Measurements from ENCODE around the gene FHIT.
"Not testable (repeated sequence)": the region's sequence is repeated elsewhere in the genome, so short reads cannot be mapped to it uniquely, and the experiment has no call there.

Gene FHIT

DNA sequence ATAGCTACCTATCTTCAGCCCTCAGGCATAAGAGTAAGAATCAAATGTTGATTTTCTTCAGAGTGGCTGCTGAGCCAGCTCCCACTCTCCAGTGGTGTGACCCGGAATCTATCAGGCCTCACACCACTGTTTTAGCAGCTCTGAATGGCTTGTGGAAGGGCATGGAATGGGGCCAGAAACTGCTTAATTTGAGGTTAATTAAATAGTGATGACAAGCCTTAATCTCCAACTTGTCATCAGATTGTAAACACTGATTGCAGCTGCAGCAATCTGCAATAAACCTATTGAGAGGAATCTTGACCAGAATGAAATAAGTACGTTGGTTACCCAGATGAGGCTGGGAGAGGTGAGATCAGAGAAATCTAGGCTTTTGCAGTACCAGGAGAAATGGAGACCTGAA lies 317.4 kb downstream of the FHIT start:
- FAIRE-seq (no peak), DNase-seq (ENCODE audit: low spot score) (no peak)

DNA sequence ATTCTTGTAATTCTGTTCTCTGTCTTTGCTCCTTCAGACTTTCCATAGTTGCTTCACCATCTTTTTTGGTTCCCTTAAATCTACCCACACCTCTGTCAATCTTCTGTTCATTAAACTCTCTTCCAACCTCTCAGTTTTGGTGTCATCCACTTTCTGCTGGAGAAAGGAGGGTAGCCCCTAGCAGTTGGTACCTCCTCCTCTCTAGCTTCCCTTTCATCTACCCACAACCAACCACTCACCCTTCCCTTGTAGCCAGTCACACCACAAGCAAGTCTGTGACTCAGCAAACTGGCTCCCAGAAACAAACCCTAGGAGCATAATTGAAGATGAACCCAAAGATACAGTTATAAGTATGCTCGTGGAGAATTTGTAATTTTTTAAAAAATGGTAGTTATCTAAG lies 318.6 kb downstream of the FHIT start:
- FAIRE-seq (no peak), DNase-seq (ENCODE audit: low spot score) (peak; percentile 20)

DNA sequence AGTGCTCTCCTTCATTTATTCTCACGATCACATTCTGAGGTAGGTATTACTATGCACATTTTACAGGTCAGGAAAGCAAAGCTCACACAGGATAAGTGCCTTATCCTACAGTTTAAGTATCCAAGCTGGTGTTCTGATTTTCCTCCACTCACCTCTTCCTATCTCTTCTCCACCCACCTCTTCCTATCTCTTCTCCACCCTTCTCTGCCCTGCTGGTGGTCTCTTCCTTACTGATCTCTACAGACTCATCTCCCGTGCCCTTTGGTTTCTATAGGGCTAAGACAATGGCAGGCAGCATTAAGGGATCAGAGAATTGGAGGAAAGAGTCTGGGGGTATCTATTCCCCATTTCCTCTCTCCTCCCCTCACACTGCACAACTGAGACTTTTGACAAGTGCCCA lies 319.1 kb downstream of the FHIT start:
- no peak for DNase-seq (ENCODE audit: low spot score)
- FAIRE-seq: no peak

DNA sequence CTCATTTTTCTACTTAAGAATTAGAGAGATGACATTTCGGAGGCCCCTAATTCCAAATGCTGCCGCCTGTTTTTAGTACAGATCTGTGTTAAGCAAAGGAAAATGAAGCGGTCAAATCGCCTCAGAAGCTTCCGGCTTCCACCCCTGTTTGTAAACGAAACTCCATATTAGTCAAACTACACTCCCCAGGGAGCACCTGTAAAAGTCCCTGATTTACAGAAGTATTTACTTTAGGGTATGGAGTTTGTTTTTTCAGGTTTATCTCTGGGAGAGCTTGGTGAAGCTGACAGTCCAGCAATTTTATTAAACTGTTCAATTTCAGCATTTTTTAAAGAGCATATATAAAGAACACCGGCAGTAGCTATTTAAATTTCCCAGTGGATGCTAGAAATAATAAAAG lies 319.8 kb downstream of the FHIT start:
- FAIRE-seq (no peak), DNase-seq (ENCODE audit: low spot score) (no peak)

DNA sequence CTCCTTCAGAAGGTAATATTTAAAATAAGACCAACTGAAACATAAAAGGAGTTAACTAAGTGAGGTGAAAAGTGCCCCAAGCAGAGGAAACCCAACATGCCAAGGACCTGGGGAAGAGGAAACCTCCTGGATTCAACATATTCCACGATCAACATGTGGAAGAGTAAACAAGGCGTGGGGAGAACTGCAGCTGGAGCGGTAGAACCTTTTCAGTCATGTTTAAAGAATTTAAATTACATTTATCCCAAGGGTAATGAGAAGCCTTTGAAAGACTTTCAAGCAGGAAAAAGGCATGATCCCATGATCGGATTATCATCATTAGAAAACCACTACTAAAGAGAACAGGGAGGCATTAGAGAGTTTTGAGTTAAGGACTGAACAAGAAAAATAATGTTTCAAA lies 330.7 kb downstream of the FHIT start:
- DNase-seq (ENCODE audit: low spot score): no peak
- FAIRE-seq: no peak

DNA sequence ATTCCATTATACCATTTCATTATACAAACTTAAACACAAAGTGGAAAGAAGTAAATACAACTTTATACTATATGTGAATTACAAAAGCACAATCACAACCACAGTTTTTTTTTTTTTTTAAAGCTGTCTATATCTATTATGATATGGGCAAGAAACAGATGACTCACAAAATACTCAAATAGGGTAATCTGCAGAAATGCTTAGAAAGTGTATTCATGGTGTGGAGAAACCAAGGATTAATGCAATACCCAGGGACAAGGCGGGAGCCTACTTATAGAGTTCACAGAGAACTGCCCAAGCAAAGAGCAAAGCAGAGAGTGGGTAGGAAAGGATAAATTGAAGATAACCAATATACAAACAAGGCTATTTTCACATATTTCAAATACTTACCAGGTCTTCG lies 332.0 kb downstream of the FHIT start:
- DNase-seq (ENCODE audit: low spot score) (no peak), FAIRE-seq (no peak)

DNA sequence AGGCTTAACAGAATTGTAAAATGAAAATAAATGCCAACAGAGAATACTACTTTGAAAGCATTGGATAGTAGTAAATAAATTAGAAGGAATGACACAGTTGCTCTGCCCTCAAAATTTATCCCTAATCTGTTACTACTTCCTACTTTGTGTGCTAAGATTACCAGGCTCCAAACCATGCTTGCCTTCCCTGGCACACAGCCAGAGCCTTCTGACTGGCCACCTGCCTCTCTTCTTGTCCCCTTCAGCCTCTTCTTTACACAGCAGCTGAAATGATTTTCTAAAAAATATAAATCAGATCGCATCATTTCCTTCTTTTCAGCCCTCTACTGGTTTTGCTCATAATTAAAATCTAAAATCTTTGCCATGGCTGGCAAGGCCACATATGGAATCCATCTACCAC lies 334.1 kb downstream of the FHIT start:
- DNase-seq (ENCODE audit: low spot score): no peak

DNA sequence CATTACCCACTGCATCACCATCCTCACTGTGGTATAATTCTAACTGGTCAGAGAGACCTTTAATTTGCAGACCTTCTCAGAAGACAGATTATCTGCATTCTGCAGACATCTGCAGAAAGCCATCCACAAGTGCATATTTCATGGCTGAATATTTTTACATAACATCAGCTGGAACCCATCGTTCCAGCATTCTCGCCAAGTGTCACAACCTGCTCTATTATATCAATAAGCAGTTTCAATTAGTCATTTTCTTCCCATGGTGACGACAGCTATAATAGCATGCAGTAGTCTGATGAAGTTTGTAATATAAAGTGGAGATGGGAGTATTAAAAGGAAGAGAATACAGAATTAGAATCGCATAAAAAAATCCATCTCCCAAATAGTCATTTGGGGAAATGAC lies 334.7 kb downstream of the FHIT start:
- FAIRE-seq: no peak

More for the DNA sequence above, 334.1 kb downstream of the FHIT start:
- no peak for FAIRE-seq

DNA sequence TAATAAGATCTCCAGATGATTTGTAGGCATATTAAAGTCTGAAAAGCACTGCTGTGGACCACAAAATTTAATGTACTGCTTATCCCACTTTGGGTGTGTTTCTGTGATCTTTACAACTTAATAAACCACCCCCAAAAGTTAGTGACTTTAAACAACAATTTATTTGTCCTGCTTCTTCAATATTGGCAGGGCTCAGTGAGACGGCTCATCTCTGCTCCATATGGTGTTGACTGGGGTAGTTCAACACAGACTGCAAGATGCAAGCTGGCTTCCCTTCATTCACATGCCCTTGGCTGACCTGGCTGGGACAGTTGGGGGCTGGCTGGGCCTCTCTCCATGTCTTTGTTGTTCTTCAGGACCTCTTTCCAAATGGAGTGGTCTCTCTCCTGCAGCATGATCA lies 337.8 kb downstream of the FHIT start:
- no peak for DNase-seq (ENCODE audit: low spot score)
- no peak for FAIRE-seq

More for the DNA sequence above, 334.7 kb downstream of the FHIT start:
- no peak for DNase-seq (ENCODE audit: low spot score)

DNA sequence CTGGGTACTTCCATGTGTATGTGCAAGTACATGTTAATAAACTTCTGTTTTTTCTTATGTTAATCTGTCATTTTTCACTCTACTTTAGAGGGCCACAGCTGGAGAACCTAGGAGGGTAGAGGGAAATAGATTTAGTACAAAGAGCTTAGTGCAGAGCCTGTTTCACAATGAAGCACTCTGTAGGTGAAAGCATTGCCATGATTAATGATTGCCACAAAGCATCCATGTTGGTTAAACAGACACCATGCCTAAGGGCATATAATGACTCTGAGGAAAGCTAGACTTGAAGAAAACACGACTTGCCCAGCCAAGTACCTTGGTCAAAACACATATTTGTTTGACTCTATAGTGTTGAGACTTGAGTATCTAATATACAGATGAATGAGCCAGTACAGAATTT lies 338.4 kb downstream of the FHIT start:
- no peak for FAIRE-seq
- DNase-seq (ENCODE audit: low spot score): no peak

DNA sequence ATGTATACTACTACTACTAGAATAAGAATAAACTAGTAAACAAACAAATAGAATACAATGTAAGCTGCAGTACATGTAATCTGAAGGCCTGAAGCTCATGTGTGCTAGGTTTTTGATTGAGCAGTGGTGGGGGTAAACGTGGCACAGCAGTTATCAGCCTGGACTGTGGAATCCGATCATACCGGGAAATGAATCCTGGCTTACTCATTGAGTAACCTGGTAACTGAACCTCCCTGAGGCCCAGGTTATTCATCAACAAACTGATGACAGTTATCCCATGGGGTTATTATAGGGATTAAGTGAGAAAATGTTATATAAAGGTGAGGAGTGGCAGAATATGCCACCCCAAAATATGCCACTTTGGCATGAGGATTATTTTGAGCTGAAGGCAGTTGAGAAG lies 339.1 kb downstream of the FHIT start:
- peak; percentile 65 for FAIRE-seq
- DNase-seq (ENCODE audit: low spot score): peak; percentile 42

DNA sequence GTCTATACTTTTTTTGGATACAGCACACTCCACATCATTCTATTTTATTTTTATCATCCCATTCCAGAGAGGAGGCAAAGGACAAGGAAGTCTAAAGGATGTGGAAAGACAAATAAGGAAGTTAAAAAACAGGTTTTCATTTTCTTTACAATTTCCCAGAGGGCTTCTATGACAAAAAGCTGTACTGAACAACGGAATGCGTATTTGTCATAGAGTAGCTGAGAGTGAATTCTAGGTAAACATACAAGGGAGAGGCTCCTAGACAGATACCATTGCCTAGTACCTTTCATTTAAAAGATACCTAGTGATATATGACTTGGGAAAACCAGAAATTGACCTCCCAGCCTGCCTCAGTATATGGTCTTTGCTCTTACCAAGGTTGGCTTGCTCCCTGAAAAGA lies 341.7 kb downstream of the FHIT start:
- DNase-seq (ENCODE audit: low spot score) (no peak), FAIRE-seq (no peak)

DNA sequence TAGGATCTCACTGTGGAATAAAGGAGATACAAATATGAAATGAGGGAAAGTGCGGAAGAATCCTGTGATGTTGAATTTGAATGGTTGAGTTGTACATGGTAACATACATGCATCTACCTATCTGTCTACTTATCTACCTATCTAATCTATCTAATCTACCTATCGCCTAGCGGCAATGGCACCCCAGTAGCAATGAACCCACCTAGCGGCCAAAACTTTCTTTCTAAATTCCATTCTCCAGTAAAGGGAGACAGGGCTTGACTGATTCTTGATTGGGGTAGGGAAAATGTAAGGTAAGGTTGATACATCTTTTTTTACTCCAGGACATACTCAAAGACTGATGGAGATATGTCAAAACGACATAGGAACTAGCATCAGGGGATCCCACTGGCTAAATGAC lies 345.0 kb downstream of the FHIT start:
- FAIRE-seq: no peak
- no peak for DNase-seq (ENCODE audit: low spot score)

DNA sequence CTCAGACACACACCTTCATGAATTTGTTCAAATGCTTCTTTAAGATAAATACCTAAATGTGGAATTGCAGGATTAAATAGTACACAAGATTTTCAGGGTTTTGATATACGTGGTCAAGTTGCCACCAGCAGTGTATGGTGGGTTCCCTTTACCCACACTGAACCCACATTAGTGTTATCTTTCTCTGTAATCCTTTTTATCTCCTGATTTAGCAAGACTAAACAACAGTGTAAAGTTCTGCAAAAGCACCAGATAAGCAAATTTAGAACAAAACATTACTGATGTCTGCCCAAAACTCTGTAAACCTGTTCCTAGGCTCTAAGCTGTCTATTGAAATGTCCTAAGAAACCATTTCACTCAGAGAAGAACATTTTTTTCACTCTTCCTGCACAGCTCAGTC lies 352.9 kb downstream of the FHIT start:
- DNase-seq (ENCODE audit: low spot score): no peak
- no peak for FAIRE-seq

DNA sequence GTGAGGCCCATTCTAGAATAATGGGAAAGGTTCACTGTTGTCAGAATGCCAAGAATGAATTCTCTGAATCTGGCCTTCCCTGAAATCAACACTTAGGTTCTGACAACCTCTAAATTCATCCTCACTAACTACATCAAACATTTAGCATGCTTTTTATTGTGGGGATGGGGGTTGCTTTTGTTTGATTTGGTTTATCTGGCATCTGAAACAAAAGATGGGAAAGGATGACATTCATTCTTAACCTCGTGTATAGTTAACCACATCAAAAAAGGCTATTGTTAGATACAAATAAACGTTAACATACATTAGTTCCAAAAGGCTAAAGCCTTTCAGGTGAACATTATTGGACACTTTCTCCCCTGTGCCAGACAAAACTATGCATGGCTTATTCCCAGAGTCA lies 357.3 kb downstream of the FHIT start:
- FAIRE-seq: no peak
- no peak for DNase-seq (ENCODE audit: low spot score)

DNA sequence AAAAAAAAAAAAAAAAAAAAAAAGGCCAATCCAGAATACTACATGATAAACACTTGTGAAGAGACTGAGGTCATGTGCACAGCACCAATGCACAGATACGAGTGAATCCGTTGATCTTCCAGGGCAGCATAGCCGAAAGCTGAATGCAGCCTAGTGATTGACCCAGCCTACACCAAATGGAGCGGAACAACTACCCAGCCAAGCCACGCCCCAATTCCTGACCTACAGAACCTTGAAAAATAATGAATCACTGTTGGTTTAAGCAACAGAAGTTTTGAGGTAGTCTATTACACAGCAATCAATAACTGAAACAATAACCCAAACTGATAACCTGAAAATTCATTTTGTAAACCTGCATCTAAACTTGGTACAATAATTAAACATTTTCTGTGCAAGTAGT lies 361.0 kb downstream of the FHIT start:
- DNase-seq (ENCODE audit: low spot score) (no peak), FAIRE-seq (no peak)

DNA sequence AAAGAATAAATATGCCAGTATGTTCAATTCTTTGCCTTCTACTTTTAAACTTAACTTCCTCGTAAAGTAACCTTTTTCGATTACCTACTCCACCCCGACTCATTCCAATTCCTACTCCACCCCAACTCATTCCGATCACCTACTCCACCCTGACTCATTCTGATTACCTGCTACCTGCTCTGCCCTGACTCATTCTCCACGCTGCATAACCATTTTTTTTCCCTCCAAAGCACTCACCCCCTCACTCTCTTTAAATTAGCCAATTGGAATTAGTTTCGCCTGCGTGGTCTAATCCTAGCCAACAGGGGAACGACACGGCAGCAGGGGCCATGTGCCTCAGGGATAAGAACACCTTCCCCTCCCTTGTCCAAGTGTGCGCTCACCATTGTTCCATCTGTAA lies 362.3 kb downstream of the FHIT start:
- not testable (repeated sequence) for FAIRE-seq; DNase-seq (ENCODE audit: low spot score)

DNA sequence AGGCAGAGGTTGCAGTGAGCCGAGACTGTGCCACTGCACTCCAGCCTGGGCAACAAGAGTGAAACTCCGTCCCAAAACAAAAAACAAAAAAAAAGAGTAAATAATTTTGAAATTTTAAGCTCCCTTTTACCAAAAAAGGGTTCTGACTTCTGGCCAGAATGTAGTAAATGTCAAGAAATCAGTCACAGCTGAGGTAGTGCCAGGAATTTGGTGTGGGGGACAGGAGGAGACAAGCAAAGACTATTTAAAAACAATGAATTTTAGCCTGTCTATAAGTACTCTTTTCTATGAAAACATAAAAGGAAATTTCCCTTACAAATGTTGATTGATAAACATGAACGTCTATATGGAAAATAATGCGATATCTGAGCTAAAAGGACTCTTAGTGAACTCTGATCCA lies 363.7 kb downstream of the FHIT start:
- FAIRE-seq: no peak
- DNase-seq (ENCODE audit: low spot score): no peak

DNA sequence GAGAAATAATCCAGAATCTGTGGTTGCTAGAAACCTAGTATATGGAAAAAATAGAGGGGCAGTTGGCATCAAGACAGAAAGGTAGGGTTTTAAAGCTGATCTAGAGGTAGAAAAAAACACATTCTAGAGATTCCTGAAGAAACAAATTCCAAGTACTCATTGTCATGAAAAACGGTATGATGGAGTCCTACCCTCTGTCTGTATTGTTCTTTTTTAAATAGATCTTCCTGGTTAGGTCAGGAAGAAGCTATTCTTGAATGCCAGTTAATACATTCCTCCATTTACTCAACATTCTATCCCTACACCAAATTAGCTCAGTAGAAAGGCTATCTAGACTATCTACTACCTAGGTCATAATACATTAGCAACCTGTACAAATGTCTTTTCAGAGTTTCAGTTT lies 364.7 kb downstream of the FHIT start:
- no peak for FAIRE-seq
- no peak for DNase-seq (ENCODE audit: low spot score)

DNA sequence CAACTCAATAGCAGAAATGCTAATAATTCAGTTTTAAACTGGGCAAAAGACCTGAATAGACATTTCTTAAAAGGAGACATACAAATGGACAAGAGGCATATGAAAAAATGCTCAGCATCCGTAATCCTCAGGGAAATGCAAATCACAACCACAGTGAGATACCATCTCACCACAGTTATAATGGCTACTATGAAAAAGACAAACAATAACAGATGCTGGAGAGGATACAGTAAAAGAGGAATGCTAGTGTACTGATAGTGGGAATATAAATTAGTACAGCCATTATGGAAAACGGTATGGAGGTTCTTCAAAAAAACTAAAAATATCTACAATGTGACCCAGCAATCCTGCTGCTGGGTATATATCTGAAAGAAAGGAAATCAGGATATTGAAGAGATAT lies 367.2 kb downstream of the FHIT start:
- no peak for DNase-seq (ENCODE audit: low spot score)
- FAIRE-seq: no peak

DNA sequence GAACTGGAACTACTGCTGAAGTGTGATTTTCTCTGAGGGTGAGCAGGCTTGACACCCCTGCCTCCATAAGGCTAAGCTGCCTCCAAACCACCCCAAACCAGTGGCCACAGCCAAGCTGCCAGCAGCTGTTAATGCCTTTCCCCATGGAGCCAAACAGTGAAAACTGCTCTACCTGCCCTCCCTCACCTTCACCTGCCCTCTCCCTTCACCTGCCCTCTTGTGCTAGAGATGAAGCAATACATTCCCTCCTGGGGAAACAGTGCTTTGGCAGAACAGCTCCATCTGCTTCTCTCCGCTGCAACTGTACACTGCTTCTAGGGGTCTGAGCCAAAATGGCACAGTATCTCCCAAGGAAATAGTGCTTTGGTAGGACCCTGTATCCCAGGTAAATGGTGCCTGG lies 374.1 kb downstream of the FHIT start:
- DNase-seq (ENCODE audit: low spot score) (no peak), FAIRE-seq (no peak)

DNA sequence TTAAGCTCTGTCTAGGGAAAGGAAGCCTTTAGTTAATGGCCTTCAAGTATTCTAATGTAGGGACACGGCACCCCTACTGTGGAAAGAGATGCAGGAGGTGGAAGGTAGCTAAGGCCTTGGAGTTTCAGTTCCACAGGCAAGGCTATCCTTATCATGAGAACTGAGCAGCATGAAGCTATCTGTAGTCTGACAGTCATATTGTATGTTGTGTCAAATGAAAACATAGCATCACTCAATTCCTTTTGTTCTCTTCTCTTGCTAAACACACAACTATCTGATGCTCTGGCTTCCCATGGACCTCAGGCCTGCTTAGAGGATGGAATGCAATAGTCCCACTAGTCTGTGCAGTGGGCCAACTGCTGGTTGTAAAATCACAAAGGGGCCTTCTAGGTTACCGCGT lies 380.9 kb downstream of the FHIT start:
- DNase-seq (ENCODE audit: low spot score) (no peak), FAIRE-seq (no peak)

DNA sequence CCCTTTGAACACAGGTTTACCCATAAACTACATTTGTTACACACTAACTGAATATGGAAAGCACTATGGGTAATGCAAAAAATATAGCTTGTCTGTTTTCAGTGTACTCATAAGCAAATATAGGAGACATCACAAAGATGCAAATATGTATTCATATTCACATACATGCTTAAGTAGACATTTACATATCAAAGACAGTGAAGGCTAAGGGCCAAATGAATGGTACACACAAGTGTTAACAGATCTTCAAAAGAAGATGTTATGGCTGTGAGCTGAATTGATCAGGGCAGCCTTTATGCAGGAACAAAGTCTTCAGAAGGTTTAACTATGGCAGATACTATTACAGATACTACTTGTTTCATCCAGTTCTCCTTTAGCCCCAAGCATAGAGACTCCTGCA lies 384.1 kb downstream of the FHIT start:
- FAIRE-seq (no peak), DNase-seq (ENCODE audit: low spot score) (no peak)

DNA sequence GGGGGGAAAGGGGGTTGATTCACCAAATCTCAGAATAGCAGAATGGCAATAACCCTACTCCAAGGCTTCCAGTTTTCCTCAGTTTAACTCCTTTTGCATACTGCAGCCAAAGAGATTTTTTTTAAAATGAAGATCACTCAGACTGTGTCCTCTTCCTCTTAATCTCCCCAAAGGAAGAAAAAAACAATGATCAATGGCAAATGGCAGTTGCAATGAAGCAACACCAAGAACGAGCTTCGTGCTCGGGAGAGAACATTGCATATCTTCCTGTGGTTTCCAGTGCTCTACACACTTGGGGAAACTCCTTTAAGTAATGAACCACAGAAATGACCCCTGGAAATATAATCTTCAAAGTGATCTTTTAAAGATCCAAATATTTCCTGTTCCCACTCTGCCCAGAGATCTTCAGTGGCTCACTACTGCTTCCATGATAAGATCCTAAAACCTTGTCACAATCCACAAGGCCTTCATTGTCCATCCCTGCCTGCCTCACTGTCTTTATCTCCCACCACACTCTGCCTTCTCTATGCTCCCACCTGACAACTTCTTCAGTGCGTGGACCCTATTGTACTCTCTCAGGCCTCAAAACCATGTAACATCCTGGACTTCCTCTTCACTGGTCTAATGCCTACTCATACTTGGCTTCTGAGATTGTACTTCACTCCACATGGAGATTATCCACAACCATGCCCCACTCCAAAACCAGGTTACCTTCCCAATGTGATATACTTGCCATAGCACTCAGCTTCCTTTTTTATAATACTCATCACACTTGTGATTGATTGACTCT lies 394.8 kb downstream of the FHIT start:
- no peak for DNase-seq (ENCODE audit: low spot score)
- FAIRE-seq: no peak

Measured in RCC 7860 (cell line).